HEK293 (cell line): ENCODE data around the gene ACOT7.

Source experiments
- CTCF ChIA-PET: fragments of 350-600 bp; formaldehyde crosslinking; extraction: SDS; loops from one replicate; lab custom pipeline; 2021; ENCODE audit warnings: antibody characterized with exemption; lab: Yijun Ruan, JAX
- POLR2A ChIA-PET: fragments of 300-600 bp; formaldehyde crosslinking; extraction: SDS; loops from one replicate; lab custom pipeline; 2020; ENCODE audit warnings: antibody characterized with exemption, inconsistent platforms; lab: Yijun Ruan, JAX
- H3K27ac ChIP-seq: fragments of 200-500 bp; sonication (Bioruptor generic); 2 replicates; pipeline ENCODE4 v1.5.1; 2014; ENCODE audit warnings: low read depth, low read length, control low read depth, inconsistent platforms; ENCODE audit errors: extremely low read depth
- H3K36me3 ChIP-seq, 2 experiments: fragments of 200-500 bp in 1 of 2; sonication (Bioruptor generic) in 1 of 2; 1 replicate in 1 of 2; 2 replicates in 1 of 2; pipeline ENCODE4 v1.5.1; 2014 to 2017; ENCODE audit warnings: inconsistent platforms in 2 of 2, low read length in 2 of 2; ENCODE audit not compliant: control insufficient read depth in 2 of 2, insufficient read depth in 1 of 2
- H3K4me1 ChIP-seq: fragments of 200-500 bp; sonication (Bioruptor generic); 2 replicates; pipeline ENCODE4 v1.5.1; 2014; ENCODE audit warnings: mild to moderate bottlenecking, low read length, inconsistent platforms; ENCODE audit not compliant: control insufficient read depth, insufficient read depth
- H3K4me3 ChIP-seq: 2 replicates; pipeline ENCODE4 v1.5.1; 2011; ENCODE audit warnings: low read depth, mild to moderate bottlenecking, control low read depth, low read length, moderate library complexity
- H3K9me3 ChIP-seq: fragments of 200-500 bp; sonication (Bioruptor generic); 2 replicates; pipeline ENCODE4 v1.5.1; 2014; ENCODE audit warnings: low read depth, low read length, inconsistent platforms; ENCODE audit not compliant: control insufficient read depth, insufficient read depth
- EGR2 ChIP-seq: fragments of 450-650 bp; formaldehyde crosslinking; IDR thresholded peaks from 2 replicates; pipeline ENCODE4 v1.5.1; 2016; ENCODE audit warnings: low read depth, missing biosample characterization, missing genetic modification characterization
- FEZF1 ChIP-seq: fragments of 450-650 bp; formaldehyde crosslinking; IDR thresholded peaks from 2 replicates; pipeline ENCODE4 v1.5.1; 2016; ENCODE audit warnings: missing biosample characterization, missing genetic modification characterization
- PATZ1 ChIP-seq: fragments of 450-650 bp; formaldehyde crosslinking; IDR thresholded peaks from 2 replicates; pipeline ENCODE4 v1.5.1; 2016; ENCODE audit warnings: missing biosample characterization, missing genetic modification characterization
- PRDM10 ChIP-seq: fragments of 450-650 bp; formaldehyde crosslinking; IDR thresholded peaks from 2 replicates; pipeline ENCODE4 v1.5.1; 2016; ENCODE audit warnings: missing biosample characterization, missing genetic modification characterization
- SCRT1 ChIP-seq: fragments of 450-650 bp; formaldehyde crosslinking; IDR thresholded peaks from 2 replicates; pipeline ENCODE4 v1.5.1; 2016; ENCODE audit warnings: missing biosample characterization, missing genetic modification characterization, borderline replicate concordance
- ZFHX2 ChIP-seq: fragments of 450-650 bp; formaldehyde crosslinking; conservative IDR thresholded peaks from 2 replicates; pipeline ENCODE4 v1.5.1; 2016; ENCODE audit warnings: missing biosample characterization, missing genetic modification characterization
- ZNF274 ChIP-seq, 2 experiments: fragments of 200-500 bp in 1 of 2; fragments of 450-650 bp in 1 of 2; sonication (Bioruptor generic) in 1 of 2; formaldehyde crosslinking in 1 of 2; IDR thresholded peaks; 2 replicates each; pipeline versions ENCODE4 v1.5.1 to v1.6.1; 2014 to 2016; ENCODE audit warnings: borderline replicate concordance in 1 of 2, inconsistent platforms in 1 of 2, low read length in 1 of 2, missing biosample characterization in 1 of 2, missing genetic modification characterization in 1 of 2
- ZNF404 ChIP-seq: fragments of 450-650 bp; formaldehyde crosslinking; IDR thresholded peaks from 2 replicates; pipeline ENCODE4 v1.5.1; 2017; ENCODE audit warnings: missing biosample characterization, missing genetic modification characterization
- TF ChIP-seq, protein P1 (sequence below): fragments of 450-650 bp; formaldehyde crosslinking; IDR thresholded peaks from 2 replicates; pipeline ENCODE4 v1.5.1; 2016; ENCODE audit warnings: missing biosample characterization, missing genetic modification characterization

The ACOT7 gene

GRCh38 chr1:6343506-6344405, 49.8 kb downstream of the ACOT7 start (continued):
- TF ChIP-seq, protein P1, sequence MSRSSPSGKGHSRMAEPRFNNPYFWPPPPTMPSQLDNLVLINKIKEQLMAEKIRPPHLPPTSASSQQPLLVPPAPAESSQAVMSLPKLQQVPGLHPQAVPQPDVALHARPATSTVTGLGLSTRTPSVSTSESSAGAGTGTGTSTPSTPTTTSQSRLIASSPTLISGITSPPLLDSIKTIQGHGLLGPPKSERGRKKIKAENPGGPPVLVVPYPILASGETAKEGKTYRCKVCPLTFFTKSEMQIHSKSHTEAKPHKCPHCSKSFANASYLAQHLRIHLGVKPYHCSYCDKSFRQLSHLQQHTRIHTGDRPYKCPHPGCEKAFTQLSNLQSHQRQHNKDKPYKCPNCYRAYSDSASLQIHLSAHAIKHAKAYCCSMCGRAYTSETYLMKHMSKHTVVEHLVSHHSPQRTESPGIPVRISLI (tag by site-specific recombination): no peak
- TF ChIP-seq, all 188 proteins: peak for 19

GRCh38 chr1:6342056-6342455, 51.5 kb downstream of the ACOT7 start:
- Histone ChIP-seq H3K4me1 (no peaks in the 10 kb centered on the region), H3K9me3 (no peaks in the 10 kb centered on the region), H3K27ac (no peak overlapping the region), H3K36me3 (peaks cover 0 to 48% of the 10 kb centered on the region in 2 experiments; a peak in 1 of 3 replicates), H3K4me3 (no peak overlapping the region)
- CTCF ChIA-PET: interaction anchor here (0.7 to 12.3 kb wide), 9 partner anchors 11 to 136 kb away, joined by 3 to 181 read pairs (median 4); partner anchors contain the start of gene RNF207
- TF ChIP-seq ZNF274 (IDR thresholded peaks at IDR 0.05; ENCODE audit: low read length): no peak
- TF ChIP-seq ZNF274 (tag by site-specific recombination; IDR thresholded peaks at IDR 0.05; ENCODE audit: borderline replicate concordance): no peak
- TF ChIP-seq FEZF1: no peak
- TF ChIP-seq PRDM10 (tag by site-specific recombination): 0 out of 2 replicates have a peak, but pooled peaks have one; percentile 38
- POLR2A ChIA-PET: no interaction called here

- H3K27ac ChIP-seq: no peak overlapping the region
- CTCF ChIA-PET: interaction anchor here (0.6 to 12.3 kb wide), 3 partner anchors 66 to 90 kb away, joined by 3 to 181 read pairs (median 6); no protein-coding TSS in a partner anchor
- H3K9me3 ChIP-seq: no peaks in the 10 kb centered on the region
- POLR2A ChIA-PET: no interaction called here
- peaks cover 6% of the 10 kb centered on the region for H3K4me1 ChIP-seq
- H3K36me3 ChIP-seq: peaks cover 0 to 34% of the 10 kb centered on the region in 2 experiments; a peak in 1 of 3 replicates
- H3K4me3 ChIP-seq: no peak overlapping the region
- TF ChIP-seq EGR2 (tag by site-specific recombination) (0 out of 2 replicates have a peak, but pooled peaks have one; percentile 22), ZFHX2 (0 out of 2 replicates have a peak, but pooled peaks have one; percentile 8), PATZ1 (tag by site-specific recombination) (no peak), SCRT1 (no peak), ZNF404 (no peak)
Observed at GRCh38 chr1:6338695-6339094, 54.9 kb downstream of the ACOT7 start.
